ENCODE results near the gene FCGR3B. TPM values are rescaled to one million over a fixed set of nuclear protein-coding genes. Genes with fewer than 3 reads are reported as not detected.
"Not testable (repeated sequence)": the region's sequence is repeated elsewhere in the genome, so short reads cannot be mapped to it uniquely, and the experiment has no call there.

Gene FCGR3B
- total RNA-seq (2014; rRNA removed; shearing (Covaris generic)): not detected in 2 replicates
- polyA plus RNA-seq (2014; cell fraction: nucleus; rRNA removed): not detected in 2 replicates

- DNase-seq (ENCODE audit: extremely low read depth, low read depth): no peak
These were observed at the start of gene FCGR3B for GRCh38 chr1:161631076-161631475. Gene FCGR3B (minus strand): TSS chr1:161631176. CDS start chr1:161631094, 82 bp downstream.

GRCh38 chr1:161678500-161678899 lies 47.5 kb upstream of the FCGR3B start:
- no peak for DNase-seq (ENCODE audit: extremely low read depth, low read depth)

- DNase-seq (ENCODE audit: extremely low read depth, low read depth): no peak
These were observed 46.1 kb upstream of the FCGR3B start for GRCh38 chr1:161676958-161677689.

- no peak for DNase-seq (ENCODE audit: extremely low read depth, low read depth)
These were observed 45.5 kb upstream of the FCGR3B start for GRCh38 chr1:161676441-161676840.

GRCh38 chr1:161674908-161675307 lies 43.9 kb upstream of the FCGR3B start:
- DNase-seq (ENCODE audit: extremely low read depth, low read depth): not testable (repeated sequence)

GRCh38 chr1:161674447-161674846 lies 43.5 kb upstream of the FCGR3B start:
- not testable (repeated sequence) for DNase-seq (ENCODE audit: extremely low read depth, low read depth)

GRCh38 chr1:161673437-161673836 lies 42.5 kb upstream of the FCGR3B start:
- not testable (repeated sequence) for DNase-seq (ENCODE audit: extremely low read depth, low read depth)

GRCh38 chr1:161671045-161672020 lies 40.4 kb upstream of the FCGR3B start:
- DNase-seq (ENCODE audit: extremely low read depth, low read depth): not testable (repeated sequence)

GRCh38 chr1:161664689-161665088 lies 33.7 kb upstream of the FCGR3B start:
- DNase-seq (ENCODE audit: extremely low read depth, low read depth): not testable (repeated sequence)

GRCh38 chr1:161663569-161663968 lies 32.6 kb upstream of the FCGR3B start:
- not testable (repeated sequence) for DNase-seq (ENCODE audit: extremely low read depth, low read depth)

GRCh38 chr1:161662684-161663339 lies 31.8 kb upstream of the FCGR3B start, which contains the start of gene FCGR2B:
Gene FCGR2B (plus strand): TSS chr1:161663143. CDS start chr1:161663242, 99 bp downstream.
- DNase-seq (ENCODE audit: extremely low read depth, low read depth): not testable (repeated sequence)

GRCh38 chr1:161661660-161662311 lies 30.8 kb upstream of the FCGR3B start:
- not testable (repeated sequence) for DNase-seq (ENCODE audit: extremely low read depth, low read depth)

GRCh38 chr1:161658524-161658923 lies 27.5 kb upstream of the FCGR3B start:
- DNase-seq (ENCODE audit: extremely low read depth, low read depth): not testable (repeated sequence)

- DNase-seq (ENCODE audit: extremely low read depth, low read depth): not testable (repeated sequence)
These were observed 23.0 kb upstream of the FCGR3B start for GRCh38 chr1:161653971-161654370.

GRCh38 chr1:161653541-161653940 lies 22.6 kb upstream of the FCGR3B start:
- not testable (repeated sequence) for DNase-seq (ENCODE audit: extremely low read depth, low read depth)

- DNase-seq (ENCODE audit: extremely low read depth, low read depth): peak; percentile 31
These were observed 16.8 kb upstream of the FCGR3B start for GRCh38 chr1:161647507-161648360.

GRCh38 chr1:161644855-161645254 lies 13.9 kb upstream of the FCGR3B start:
- not testable (repeated sequence) for DNase-seq (ENCODE audit: extremely low read depth, low read depth)

- not testable (repeated sequence) for DNase-seq (ENCODE audit: extremely low read depth, low read depth)
These were observed 12.7 kb upstream of the FCGR3B start for GRCh38 chr1:161643481-161644208.
